ENCODE measurements around the gene HS2ST1.

- no peak for TF ChIP-seq TAF1 (IDR thresholded peaks at IDR 0.05; ENCODE audit: borderline replicate concordance, low read depth, low read length)
- no peak for TF ChIP-seq POLR2A (IDR thresholded peaks at IDR 0.05; ENCODE audit: low read depth, low read length)
- no peak for TF ChIP-seq POLR2AphosphoS5 (IDR thresholded peaks at IDR 0.05; ENCODE audit: low read depth, low read length)
Observed at GRCh38 chr1:87143413-87144135, 229.1 kb downstream of the HS2ST1 start.
